Activated naive CD4-positive, alpha-beta T cell treated with anti-CD3 and anti-CD28 coated beads, Interleukin-2, amount 50 U/mL, for 24 hours (primary cell): ENCODE data around the gene MEF2B.

Experiments used
- H3K27ac Mint-ChIP-seq: one replicate; pipeline ENCODE4 v1.8.0; 2021; ENCODE audit warnings: mild to moderate bottlenecking, mixed read lengths
- H3K27me3 Mint-ChIP-seq: one replicate; pipeline ENCODE4 v1.8.0; 2021; ENCODE audit warnings: mixed read lengths
- H3K36me3 Mint-ChIP-seq: one replicate; pipeline ENCODE4 v1.8.0; 2021; ENCODE audit warnings: mixed read lengths
- H3K4me1 Mint-ChIP-seq: one replicate; pipeline ENCODE4 v1.8.0; 2021; ENCODE audit warnings: mixed read lengths
- H3K4me3 Mint-ChIP-seq: one replicate; pipeline ENCODE4 v1.8.0; 2021; ENCODE audit warnings: mild to moderate bottlenecking, mixed read lengths
- H3K9me3 Mint-ChIP-seq: one replicate; pipeline ENCODE4 v1.8.0; 2021; ENCODE audit warnings: mixed read lengths

MEF2B gene

DNA sequence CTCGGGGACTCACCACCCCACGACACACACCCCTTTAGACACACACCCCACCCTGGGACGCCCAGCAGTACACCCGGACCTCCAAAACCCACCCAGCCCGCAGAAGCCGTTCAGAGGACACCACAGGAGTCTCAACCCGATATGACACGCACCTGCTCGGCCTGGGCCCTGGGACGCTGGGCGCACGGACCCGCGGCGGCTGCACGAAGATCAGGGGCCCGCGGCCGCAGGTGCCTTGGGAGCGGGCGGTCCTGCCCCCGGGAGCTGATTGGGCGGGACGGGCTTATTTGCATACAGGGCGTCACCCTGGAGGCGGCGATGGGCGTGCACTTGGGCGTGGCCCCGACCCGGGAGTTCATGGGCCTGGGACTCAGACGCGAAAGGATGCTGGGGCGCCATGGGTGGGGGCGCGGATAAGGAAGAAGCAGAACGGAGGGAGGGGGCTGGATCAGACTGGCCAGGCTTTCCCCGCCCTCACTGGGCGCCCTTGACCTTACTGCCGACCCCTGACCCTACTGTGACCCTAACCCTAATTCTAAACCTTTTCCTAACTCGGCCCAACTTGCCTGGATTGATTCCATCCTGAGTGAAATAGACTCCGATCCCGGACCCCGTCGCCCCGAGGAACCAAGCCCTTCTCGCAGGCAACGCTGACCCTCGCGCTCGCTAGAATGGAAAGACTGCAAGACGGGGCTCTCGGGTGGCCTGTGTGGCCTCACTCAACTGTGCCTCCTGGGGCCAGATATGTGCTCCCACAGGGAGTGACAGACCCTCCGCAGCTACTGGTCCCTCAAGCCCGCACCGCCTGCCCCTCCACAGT lies at the start of gene MEF2B:
TSS of gene MEF2B (minus strand) at position 211 of the 820 bp plus-strand sequence. CDS start 19,528 bp downstream, outside the sequence.
- H3K27me3 Mint-ChIP-seq = no peaks in the 10 kb centered on the region
- H3K4me3 Mint-ChIP-seq = peak within 1 kb of the TSS; percentile 75
- H3K4me1 Mint-ChIP-seq = peaks cover 19% of the 10 kb centered on the region
- H3K27ac Mint-ChIP-seq = peak within 1 kb of the TSS; percentile 59
- H3K9me3 Mint-ChIP-seq = no peaks in the 10 kb centered on the region
- no peaks in the 10 kb centered on the region for H3K36me3 Mint-ChIP-seq

GRCh38 chr19:19218911-19219310 lies 48.8 kb upstream of the MEF2B start:
- Mint-ChIP-seq H3K36me3 (no peaks in the 10 kb centered on the region), H3K27me3 (peaks cover 17% of the 10 kb centered on the region), H3K27ac (no peak overlapping the region), H3K4me1 (peaks cover 4% of the 10 kb centered on the region), H3K9me3 (no peaks in the 10 kb centered on the region), H3K4me3 (no peak overlapping the region)

DNA sequence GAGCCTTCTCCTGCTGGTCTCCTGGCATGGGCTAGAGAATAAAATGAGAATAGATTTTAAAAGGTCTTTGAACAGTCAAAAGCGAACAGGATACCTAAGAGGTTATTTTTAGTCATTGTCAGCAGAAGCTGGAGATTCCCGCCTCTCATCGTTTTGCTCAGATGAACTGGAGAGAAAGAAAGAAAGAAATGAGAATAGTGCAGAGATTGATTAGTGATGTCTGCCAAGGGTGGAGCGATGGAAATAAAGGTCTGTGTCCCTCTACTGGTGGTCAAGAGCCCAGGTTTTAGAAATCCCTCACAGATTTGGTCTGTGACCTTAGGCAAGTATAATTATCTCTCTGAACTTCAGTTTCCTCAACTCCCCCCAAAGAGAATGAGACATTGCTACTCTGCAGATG lies 47.0 kb upstream of the MEF2B start:
- no peaks in the 10 kb centered on the region for H3K9me3 Mint-ChIP-seq
- H3K27me3 Mint-ChIP-seq = peaks cover 27% of the 10 kb centered on the region
- no peaks in the 10 kb centered on the region for H3K36me3 Mint-ChIP-seq
- no peak overlapping the region for H3K4me3 Mint-ChIP-seq
- no peak overlapping the region for H3K27ac Mint-ChIP-seq
- peaks cover 7% of the 10 kb centered on the region for H3K4me1 Mint-ChIP-seq

DNA sequence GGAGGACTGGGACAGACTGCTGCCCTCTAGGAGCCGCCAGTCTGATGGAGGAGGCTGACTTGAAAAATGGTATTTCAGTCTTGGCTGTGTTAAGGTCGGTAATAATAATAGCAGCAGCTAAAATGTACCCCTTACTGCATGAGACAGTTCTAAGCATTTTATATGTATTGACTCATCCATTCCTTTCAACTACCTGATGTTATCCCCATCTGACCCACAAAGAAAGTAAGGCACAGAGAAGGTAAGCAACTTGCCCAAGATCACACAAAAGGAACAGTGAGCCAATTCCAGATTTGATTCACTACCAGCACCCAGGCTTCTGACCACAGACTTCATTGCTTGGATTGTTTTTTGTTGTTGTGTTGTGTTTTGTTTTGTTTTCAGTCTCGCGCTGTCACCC lies 45.7 kb upstream of the MEF2B start:
- Mint-ChIP-seq H3K27me3 (peaks cover 33% of the 10 kb centered on the region), H3K27ac (no peak overlapping the region), H3K36me3 (no peaks in the 10 kb centered on the region), H3K4me3 (no peak overlapping the region), H3K9me3 (no peaks in the 10 kb centered on the region), H3K4me1 (peaks cover 7% of the 10 kb centered on the region)

DNA sequence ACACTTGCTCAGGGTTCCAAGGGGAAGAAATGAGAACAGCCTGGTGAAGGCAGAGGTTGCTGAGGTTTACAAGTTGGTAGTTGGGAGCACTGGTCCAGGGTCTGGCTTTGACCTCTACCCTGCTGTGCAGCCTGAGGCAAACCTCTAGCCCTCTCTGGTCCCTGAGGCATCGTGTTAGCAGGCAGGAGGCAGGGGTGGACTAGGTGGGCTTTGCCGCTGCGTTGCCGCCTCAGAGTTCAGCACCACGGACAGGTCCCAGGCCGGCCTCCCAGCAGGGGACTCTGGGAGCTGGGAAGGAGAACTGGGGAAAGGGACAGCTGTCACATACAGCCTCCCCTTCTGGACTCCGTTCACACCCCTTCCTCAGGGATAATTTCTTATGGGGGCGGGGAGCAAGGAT lies 44.8 kb upstream of the MEF2B start:
- Mint-ChIP-seq H3K4me3 (no peak overlapping the region), H3K27me3 (peaks cover 35% of the 10 kb centered on the region), H3K9me3 (no peaks in the 10 kb centered on the region), H3K36me3 (no peaks in the 10 kb centered on the region), H3K4me1 (peaks cover 7% of the 10 kb centered on the region), H3K27ac (no peak overlapping the region)

DNA sequence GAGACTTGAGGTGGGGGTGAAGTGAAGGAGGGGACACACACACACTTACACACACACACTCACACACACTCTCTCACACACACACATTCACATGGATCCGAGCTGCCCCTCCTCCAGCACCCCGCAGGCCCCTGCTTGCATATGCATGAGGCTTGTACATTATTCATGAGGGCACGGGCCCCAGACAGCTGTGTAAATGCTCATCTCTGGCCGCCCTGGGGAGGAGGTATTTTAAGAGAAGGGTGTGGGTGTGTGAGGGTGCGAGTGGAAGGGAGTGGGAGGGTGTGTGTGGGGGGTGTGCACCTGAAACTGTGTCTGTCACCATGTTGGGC lies 44.1 kb upstream of the MEF2B start:
- Mint-ChIP-seq H3K9me3 (no peaks in the 10 kb centered on the region), H3K27me3 (peaks cover 37% of the 10 kb centered on the region), H3K4me1 (peaks cover 7% of the 10 kb centered on the region), H3K4me3 (no peak overlapping the region), H3K36me3 (no peaks in the 10 kb centered on the region), H3K27ac (no peak overlapping the region)

- H3K9me3 Mint-ChIP-seq = no peaks in the 10 kb centered on the region
- peaks cover 37% of the 10 kb centered on the region for H3K27me3 Mint-ChIP-seq
Measured at GRCh38 chr19:19213426-19214158, 43.5 kb upstream of the MEF2B start.

GRCh38 chr19:19212916-19213315 lies 42.9 kb upstream of the MEF2B start:
- Mint-ChIP-seq H3K4me1 (peaks cover 7% of the 10 kb centered on the region), H3K36me3 (no peaks in the 10 kb centered on the region), H3K9me3 (no peaks in the 10 kb centered on the region), H3K4me3 (no peak overlapping the region), H3K27me3 (peaks cover 37% of the 10 kb centered on the region), H3K27ac (no peak overlapping the region)

More at GRCh38 chr19:19213426-19214158, 43.5 kb upstream of the MEF2B start:
- H3K27ac Mint-ChIP-seq = no peak overlapping the region
- no peak overlapping the region for H3K4me3 Mint-ChIP-seq
- H3K36me3 Mint-ChIP-seq = no peaks in the 10 kb centered on the region
- peaks cover 7% of the 10 kb centered on the region for H3K4me1 Mint-ChIP-seq

DNA sequence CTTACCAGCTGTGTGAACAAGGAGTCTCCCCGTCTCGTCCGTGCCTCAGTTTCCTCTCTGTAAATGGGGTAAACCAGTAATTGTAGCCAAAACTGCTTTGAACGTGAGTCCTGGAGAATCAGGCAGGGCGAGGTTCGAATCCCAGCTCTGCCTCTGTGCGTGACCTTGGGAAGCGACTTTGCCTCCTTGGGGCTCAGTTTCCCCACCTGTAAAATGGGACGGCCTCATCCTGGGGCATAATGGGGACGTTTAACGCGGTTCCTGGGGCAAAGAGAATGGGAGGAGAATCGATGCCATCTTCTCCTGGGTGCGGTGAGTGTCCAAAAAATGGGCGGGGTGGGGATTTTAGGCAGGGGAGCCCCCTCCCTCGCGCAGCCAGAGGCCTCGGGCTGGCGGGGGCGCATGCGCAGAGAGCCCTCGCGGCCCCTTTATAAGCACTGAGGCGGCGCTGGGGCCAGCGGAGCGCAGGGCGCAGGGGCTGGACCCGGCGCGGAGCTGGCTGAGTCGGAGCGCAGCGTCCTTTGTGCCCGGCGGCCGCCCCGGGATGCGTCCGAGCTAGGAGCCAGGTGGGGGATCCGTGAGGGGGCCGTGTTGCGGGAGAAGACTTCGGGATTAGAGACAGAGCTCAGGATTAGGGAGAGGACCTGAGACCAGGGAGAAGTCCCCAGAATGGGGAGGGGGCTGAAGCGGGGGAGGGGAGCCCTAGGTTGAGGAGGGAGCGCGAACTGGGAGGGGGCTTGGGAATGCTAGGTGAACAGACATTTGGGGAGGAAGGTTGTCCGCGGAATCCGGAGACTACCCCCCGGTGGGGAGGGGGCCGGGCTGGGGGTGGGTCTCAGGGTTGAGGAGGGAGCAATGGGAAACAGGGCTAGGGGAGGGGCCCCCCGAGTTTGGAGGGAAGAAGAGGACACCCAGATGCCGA lies 41.7 kb upstream of the MEF2B start, which contains the start of gene NCAN:
TSS of gene NCAN (plus strand) at position 460 of the 922 bp plus-strand sequence. CDS start 4,996 bp downstream, outside the sequence.
- H3K4me3 Mint-ChIP-seq = no peak within 1 kb of the TSS
- H3K27ac Mint-ChIP-seq = no peak within 1 kb of the TSS
- peaks cover 33% of the 10 kb centered on the region for H3K27me3 Mint-ChIP-seq
- peaks cover 19% of the 10 kb centered on the region for H3K4me1 Mint-ChIP-seq
- H3K36me3 Mint-ChIP-seq = no peaks in the 10 kb centered on the region
- H3K9me3 Mint-ChIP-seq = no peaks in the 10 kb centered on the region

- Mint-ChIP-seq H3K36me3 (no peaks in the 10 kb centered on the region), H3K4me3 (no peak overlapping the region), H3K27ac (no peak overlapping the region), H3K9me3 (no peaks in the 10 kb centered on the region), H3K4me1 (peaks cover 21% of the 10 kb centered on the region), H3K27me3 (peaks cover 25% of the 10 kb centered on the region)
Measured at GRCh38 chr19:19209372-19209771, 39.3 kb upstream of the MEF2B start.

DNA sequence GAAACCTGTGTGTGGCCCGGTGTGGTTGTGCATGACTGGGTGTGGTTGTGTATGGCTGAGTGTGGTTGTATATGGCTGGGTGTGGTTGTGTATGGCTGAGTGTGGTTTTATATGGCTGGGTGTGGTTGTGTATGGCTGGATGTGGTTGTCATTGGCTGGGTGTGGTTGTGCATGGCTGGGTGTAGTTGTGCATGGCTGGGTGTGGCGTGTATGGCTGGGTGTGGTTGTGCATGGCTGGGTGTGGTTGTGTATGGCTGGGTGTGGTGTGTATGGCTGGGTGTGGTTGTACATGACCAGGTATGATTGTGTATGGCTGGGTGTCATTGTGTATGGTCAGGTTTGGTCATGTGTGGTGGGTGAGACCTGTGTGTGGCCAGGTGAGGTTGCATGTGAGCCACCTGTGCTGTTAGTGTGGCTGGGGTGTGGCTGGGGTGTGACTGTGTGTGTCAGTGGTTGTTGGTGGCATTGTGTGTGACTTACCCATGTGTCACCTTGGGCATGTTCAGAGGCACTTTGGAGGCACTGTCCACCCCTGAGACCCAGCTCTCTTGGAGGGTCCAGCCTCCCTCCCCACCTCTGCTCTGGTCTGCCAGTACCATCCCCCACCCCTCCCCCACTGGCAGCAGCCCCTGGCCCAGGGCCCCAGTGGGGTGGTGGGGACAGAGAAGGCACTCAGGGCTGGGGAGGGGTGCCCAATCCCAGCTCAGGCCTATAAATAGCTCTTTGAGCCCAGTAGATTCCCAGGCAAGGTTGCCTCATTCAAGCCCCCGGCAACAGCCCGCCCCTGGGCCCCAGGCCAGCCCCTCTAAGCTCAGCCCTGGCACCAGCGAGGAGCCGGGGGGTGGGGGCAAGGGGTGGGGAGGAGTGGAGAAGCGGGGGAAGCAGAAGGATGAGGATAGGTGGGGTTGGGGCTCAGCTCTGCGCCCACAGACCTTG lies 37.8 kb upstream of the MEF2B start:
- no peak overlapping the region for H3K27ac Mint-ChIP-seq
- no peak overlapping the region for H3K4me3 Mint-ChIP-seq
- no peaks in the 10 kb centered on the region for H3K36me3 Mint-ChIP-seq
- H3K4me1 Mint-ChIP-seq = peaks cover 23% of the 10 kb centered on the region
- peaks cover 12% of the 10 kb centered on the region for H3K27me3 Mint-ChIP-seq
- H3K9me3 Mint-ChIP-seq = no peaks in the 10 kb centered on the region

- no peak overlapping the region for H3K4me3 Mint-ChIP-seq
- no peaks in the 10 kb centered on the region for H3K36me3 Mint-ChIP-seq
- no peaks in the 10 kb centered on the region for H3K9me3 Mint-ChIP-seq
- H3K27ac Mint-ChIP-seq = no peak overlapping the region
- peaks cover 29% of the 10 kb centered on the region for H3K4me1 Mint-ChIP-seq
- H3K27me3 Mint-ChIP-seq = peaks cover 10% of the 10 kb centered on the region
Measured at GRCh38 chr19:19206938-19207337, 36.9 kb upstream of the MEF2B start.

- Mint-ChIP-seq H3K9me3 (no peaks in the 10 kb centered on the region), H3K27me3 (peaks cover 4% of the 10 kb centered on the region), H3K4me3 (no peak overlapping the region), H3K36me3 (no peaks in the 10 kb centered on the region), H3K27ac (no peak overlapping the region), H3K4me1 (peaks cover 29% of the 10 kb centered on the region)
Measured at GRCh38 chr19:19205416-19206410, 35.6 kb upstream of the MEF2B start.
